GM12801 (cell line): ENCODE data around the gene FZR1.

Experiments
- CTCF ChIP-seq: IDR thresholded peaks from one replicate; pipeline ENCODE4 v1.5.1; 2011; ENCODE audit warnings: control low read depth; ENCODE audit not compliant: insufficient read length; ENCODE audit errors: extremely low read depth

FZR1 gene

GRCh38 chr19:3462991-3463713 lies 43.0 kb upstream of the FZR1 start:
- no peak for TF ChIP-seq CTCF

GRCh38 chr19:3463714-3464586 lies 42.2 kb upstream of the FZR1 start:
- TF ChIP-seq CTCF: no peak

GRCh38 chr19:3464587-3465235 lies 41.4 kb upstream of the FZR1 start:
- TF ChIP-seq CTCF: no peak

- TF ChIP-seq CTCF: no peak
Measured at GRCh38 chr19:3465552-3465951, 40.6 kb upstream of the FZR1 start.

- no peak for TF ChIP-seq CTCF
Measured at GRCh38 chr19:3466635-3467034, 39.5 kb upstream of the FZR1 start.

GRCh38 chr19:3467437-3468198 lies 38.5 kb upstream of the FZR1 start:
- TF ChIP-seq CTCF: no peak

- TF ChIP-seq CTCF: no peak
Measured at GRCh38 chr19:3468211-3468610, 37.9 kb upstream of the FZR1 start.
